GM12864 (cell line): ENCODE data around the gene MCUR1.

Experiments
- DNase-seq: peaks from one replicate; pipeline ENCODE4 v3.0.0-alpha.2; 2011; ENCODE audit warnings: low read depth
- H3K4me3 ChIP-seq: 2 replicates; pipeline ENCODE4 v1.5.1; 2011; ENCODE audit warnings: mild to moderate bottlenecking, low read depth, low read length, control low read depth
- CTCF ChIP-seq: IDR thresholded peaks from 2 replicates; pipeline ENCODE4 v1.5.1; 2011; ENCODE audit warnings: low read depth, mild to moderate bottlenecking, moderate library complexity, low read length, control low read depth, inconsistent platforms; ENCODE audit errors: missing control alignments

The MCUR1 gene

GRCh38 chr6:13743736-13744127 is 70.6 kb downstream of the MCUR1 start:
- no peak for TF ChIP-seq CTCF
- no peak overlapping the region for H3K4me3 ChIP-seq
- DNase-seq = no peak

DNA sequence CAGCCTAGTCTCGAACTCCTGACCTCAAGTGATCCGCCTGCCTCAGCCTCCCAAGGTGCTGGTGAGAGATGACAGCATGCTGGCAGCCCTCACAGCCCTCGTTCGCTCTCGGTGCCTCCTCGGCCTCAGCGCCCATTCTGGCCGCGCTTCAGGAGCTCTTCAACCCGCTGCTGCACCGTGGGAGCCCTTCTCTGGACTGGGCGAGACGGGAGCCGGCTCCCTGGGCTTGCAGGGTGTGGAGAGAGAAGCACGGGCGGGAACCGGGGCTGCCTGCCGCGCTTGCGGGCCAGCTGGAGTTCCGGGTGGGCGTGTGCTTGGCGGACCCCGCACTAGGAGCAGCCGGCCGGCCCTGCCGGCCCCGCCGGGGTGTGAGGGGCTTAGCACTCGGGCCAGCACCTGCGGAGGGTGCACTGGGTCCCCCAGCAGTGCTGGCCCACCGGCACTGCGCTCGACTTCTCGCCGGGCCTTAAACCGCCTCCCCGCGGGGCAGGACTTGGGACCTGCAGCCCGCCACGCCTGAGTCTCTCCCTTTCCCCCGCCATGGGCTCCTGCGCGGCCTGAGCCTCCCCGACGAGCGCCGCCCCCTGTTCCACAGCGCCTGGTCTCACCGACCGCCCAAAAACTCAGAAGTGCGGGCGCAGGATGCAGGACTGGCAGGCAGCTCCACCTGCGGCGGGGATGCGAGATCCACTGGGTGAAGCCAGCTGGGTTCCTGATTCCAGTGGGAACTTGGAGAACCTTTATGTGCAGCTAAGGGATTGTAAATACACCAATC is 71.2 kb downstream of the MCUR1 start:
- TF ChIP-seq CTCF = no peak
- H3K4me3 ChIP-seq = peak overlapping the region; percentile 34
- DNase-seq = no peak

- no peak for DNase-seq
- H3K4me3 ChIP-seq = no peak overlapping the region
- no peak for TF ChIP-seq CTCF
Measured at GRCh38 chr6:13741365-13741764, 73.0 kb downstream of the MCUR1 start.
